ENCODE measurements around the gene KRABD2.

The KRABD2 gene

GRCh38 chr17:8386841-8387240 is 10.3 kb upstream of the KRABD2 start:
- TF ChIP-seq CTCF (IDR thresholded peaks at IDR 0.05) (no peak), POLR2A (IDR thresholded peaks at IDR 0.05) (no peak), POLR2AphosphoS5 (IDR thresholded peaks at IDR 0.05; ENCODE audit: insufficient read depth in 1 of 2, low read depth in 1 of 2) (no peak)
- H3K9me3 ChIP-seq = no peaks in the 10 kb centered on the region
- DNase-seq (ENCODE audit: extremely low spot score in 2 of 2) = no peak
- peaks cover 0 to under 1% of the 10 kb centered on the region in 2 donors for H3K36me3 ChIP-seq
- peaks cover 20% of the 10 kb centered on the region for H3K4me1 ChIP-seq
- no peak overlapping the region for H3K27ac ChIP-seq
- no peak overlapping the region for H3K4me3 ChIP-seq
- intact Hi-C loops (cut with DNase I) = no loop called here
- H3K27me3 ChIP-seq = no peaks in the 10 kb centered on the region

- peak overlapping the region; percentile 81 for H3K27ac ChIP-seq
Observed at GRCh38 chr17:8384801-8385378, 8.4 kb upstream of the KRABD2 start.

GRCh38 chr17:8383143-8383822 is 6.8 kb upstream of the KRABD2 start, which contains the start of gene RPL26:
TSS of gene RPL26 (minus strand) at chr17:8383193. CDS start at chr17:8382310, 883 bp downstream.
- Histone ChIP-seq H3K36me3 (peaks cover 0 to 36% of the 10 kb centered on the region in 2 donors), H3K4me3 (peak within 1 kb of the TSS; percentile 65 to 78), H3K27me3 (no peaks in the 10 kb centered on the region), H3K27ac (peak within 1 kb of the TSS; percentile 81), H3K9me3 (no peaks in the 10 kb centered on the region), H3K4me1 (peaks cover 52% of the 10 kb centered on the region)
- peak in 1 of 2 donors; percentile 96 for DNase-seq (ENCODE audit: extremely low spot score in 2 of 2)
- TF ChIP-seq POLR2A (IDR thresholded peaks at IDR 0.05) (no peak), CTCF (IDR thresholded peaks at IDR 0.05) (peak; percentile 92 to 100 (median 99)), POLR2AphosphoS5 (IDR thresholded peaks at IDR 0.05; ENCODE audit: insufficient read depth in 1 of 2, low read depth in 1 of 2) (peak; percentile 78 to 99)
- intact Hi-C loops (cut with DNase I) = no loop called here

More at GRCh38 chr17:8384801-8385378, 8.4 kb upstream of the KRABD2 start:
- Histone ChIP-seq H3K4me3 (no peak overlapping the region), H3K4me1 (peaks cover 39% of the 10 kb centered on the region), H3K9me3 (no peaks in the 10 kb centered on the region), H3K27me3 (no peaks in the 10 kb centered on the region), H3K36me3 (peaks cover 0 to 20% of the 10 kb centered on the region in 2 donors)
- DNase-seq (ENCODE audit: extremely low spot score in 2 of 2) = no peak
- no peak for TF ChIP-seq CTCF (IDR thresholded peaks at IDR 0.05)
- TF ChIP-seq POLR2A (IDR thresholded peaks at IDR 0.05) = no peak
- TF ChIP-seq POLR2AphosphoS5 (IDR thresholded peaks at IDR 0.05; ENCODE audit: insufficient read depth in 1 of 2, low read depth in 1 of 2) = no peak
- intact Hi-C loops (cut with DNase I) = no loop called here

- Histone ChIP-seq H3K27ac (peak overlapping the region; percentile 24), H3K27me3 (no peaks in the 10 kb centered on the region), H3K4me1 (peaks cover 52% of the 10 kb centered on the region), H3K9me3 (no peaks in the 10 kb centered on the region), H3K36me3 (peaks cover 0 to 41% of the 10 kb centered on the region in 2 donors), H3K4me3 (peak overlapping the region; percentile 65 to 78)
- intact Hi-C loops (cut with DNase I) = no loop called here
- TF ChIP-seq CTCF (IDR thresholded peaks at IDR 0.05) (no peak), POLR2A (IDR thresholded peaks at IDR 0.05) (peak in 1 of 2 donors; percentile 62), POLR2AphosphoS5 (IDR thresholded peaks at IDR 0.05; ENCODE audit: insufficient read depth in 1 of 2, low read depth in 1 of 2) (peak in 1 of 2 donors; percentile 91)
- DNase-seq (ENCODE audit: extremely low spot score in 2 of 2) = no peak
Observed at GRCh38 chr17:8382880-8383142, 6.3 kb upstream of the KRABD2 start.

Measured in vagina (tissue), 2 donors.